ENCODE measurements around the gene CLHC1. TPM values are rescaled to one million over a fixed set of nuclear protein-coding genes. Genes with fewer than 3 reads are reported as not detected.

Gene CLHC1
- total RNA-seq, 1 experiment from 2014 or later = 3.9 TPM

- H3K4me3 ChIP-seq (ENCODE audit: low read length) = peak overlapping the region; percentile 79; the same call in 1 of the 2 replicates
- no peak for ATAC-seq
- H3K79me2 ChIP-seq (ENCODE audit: low read length) = peaks cover 8% of the 10 kb centered on the region
- no peaks in the 10 kb centered on the region for H3K27me3 ChIP-seq (ENCODE audit: low read length)
- no peak for DNase-seq
- no peak overlapping the region for H3K27ac ChIP-seq (ENCODE audit: low read length)
- H3K9me2 ChIP-seq (replicated peaks; ENCODE audit: low read length) = no peaks in the 10 kb centered on the region
- H3K9ac ChIP-seq (ENCODE audit: low read length) = no peak overlapping the region
- ChIA-PET CTCF (interaction anchor here (0.6 kb wide), 1 partner anchor 41 kb away, joined by 6 read pairs; no protein-coding TSS in a partner anchor), POLR2A (ENCODE audit: unreplicated experiment) (interaction anchor here (0.6 kb wide), 1 partner anchor 129 kb away, joined by 6 read pairs; no protein-coding TSS in a partner anchor)
- peaks cover 4% of the 10 kb centered on the region; the same call in 1 of the 2 replicates for H3K4me1 ChIP-seq (ENCODE audit: insufficient read depth, low read length)
- no peaks in the 10 kb centered on the region for H4K20me1 ChIP-seq (ENCODE audit: low read length)
- intact Hi-C loops (cut with micrococcal nuclease) = no loop called here
- TF ChIP-seq EZH2 (IDR thresholded peaks at IDR 0.05; ENCODE audit: low read length, unreplicated experiment) = no peak
- no peak for TF ChIP-seq EZH2phosphoT487 (IDR thresholded peaks at IDR 0.05; ENCODE audit: borderline replicate concordance, low read length)
- no peak for TF ChIP-seq CTCF (conservative IDR thresholded peaks at IDR 0.05; ENCODE audit: low read depth, low read length)
- no peaks in the 10 kb centered on the region for H3K9me3 ChIP-seq (ENCODE audit: low read length)
- no peaks in the 10 kb centered on the region for H3K36me3 ChIP-seq (ENCODE audit: low read depth, low read length)
- TSS peak; percentile 64 for BruUV-seq (replicated peaks)
- peak overlapping the region; percentile 87; the same call in 1 of the 2 replicates for H3K4me2 ChIP-seq (ENCODE audit: low read length)
- H2AFZ ChIP-seq (ENCODE audit: low read length) = peak overlapping the region; percentile 98; the same call in 1 of the 2 replicates
- no peaks in the 10 kb centered on the region for H3F3A ChIP-seq (ENCODE audit: low read length, unreplicated experiment)
These were observed 7.9 kb downstream of the CLHC1 start for GRCh38 chr2:55223958-55224760.

- Histone ChIP-seq H3K4me3 (ENCODE audit: low read length) (no peak overlapping the region), H3K27me3 (ENCODE audit: low read length) (no peaks in the 10 kb centered on the region), H3K27ac (ENCODE audit: low read length) (no peak overlapping the region), H3K9ac (ENCODE audit: low read length) (no peak overlapping the region), H2AFZ (ENCODE audit: low read length) (no peak overlapping the region), H3F3A (ENCODE audit: low read length, unreplicated experiment) (no peaks in the 10 kb centered on the region), H4K20me1 (ENCODE audit: low read length) (no peaks in the 10 kb centered on the region), H3K4me1 (ENCODE audit: insufficient read depth, low read length) (no peaks in the 10 kb centered on the region), H3K36me3 (ENCODE audit: low read depth, low read length) (no peaks in the 10 kb centered on the region), H3K4me2 (ENCODE audit: low read length) (no peak overlapping the region), H3K9me3 (ENCODE audit: low read length) (no peaks in the 10 kb centered on the region), H3K79me2 (ENCODE audit: low read length) (no peaks in the 10 kb centered on the region), H3K9me2 (replicated peaks; ENCODE audit: low read length) (no peaks in the 10 kb centered on the region)
- CTCF ChIA-PET = no interaction called here
- no peak for DNase-seq
- ATAC-seq = no peak
- no TSS peak for BruUV-seq (replicated peaks)
- intact Hi-C loops (cut with micrococcal nuclease) = no loop called here
- no peak for TF ChIP-seq EZH2 (IDR thresholded peaks at IDR 0.05; ENCODE audit: low read length, unreplicated experiment)
- POLR2A ChIA-PET (ENCODE audit: unreplicated experiment) = no interaction called here
These were observed 18.3 kb downstream of the CLHC1 start for GRCh38 chr2:55213822-55214221.

DNA sequence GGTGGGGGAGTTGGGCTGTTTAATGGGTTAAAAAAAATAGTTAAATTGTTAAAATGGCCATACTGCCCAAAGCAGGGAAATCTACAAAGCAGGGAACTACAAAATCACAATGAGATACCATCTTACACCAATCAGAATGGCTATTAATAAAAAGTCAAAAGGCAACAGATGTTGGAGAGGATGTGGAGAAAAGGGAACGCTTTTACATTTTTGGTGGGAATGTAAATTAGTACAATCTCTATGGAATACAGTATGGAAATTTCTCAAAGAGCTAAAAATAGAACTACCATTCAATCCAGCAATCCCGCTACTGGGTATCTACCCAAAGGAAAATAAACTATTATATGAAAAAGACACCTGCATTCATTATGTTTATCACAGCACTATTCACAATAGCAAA is 27.1 kb downstream of the CLHC1 start:
- ChIA-PET CTCF (no interaction called here), POLR2A (ENCODE audit: unreplicated experiment) (no interaction called here)
- H3F3A ChIP-seq (ENCODE audit: low read length, unreplicated experiment) = no peaks in the 10 kb centered on the region
- intact Hi-C loops (cut with micrococcal nuclease) = no loop called here
- H3K4me1 ChIP-seq (ENCODE audit: insufficient read depth, low read length) = no peaks in the 10 kb centered on the region
- no peaks in the 10 kb centered on the region for H3K79me2 ChIP-seq (ENCODE audit: low read length)
- no peak overlapping the region for H3K27ac ChIP-seq (ENCODE audit: low read length)
- no peak overlapping the region for H3K4me2 ChIP-seq (ENCODE audit: low read length)
- no peak for ATAC-seq
- no peak for DNase-seq
- no peak overlapping the region for H2AFZ ChIP-seq (ENCODE audit: low read length)
- no peaks in the 10 kb centered on the region for H4K20me1 ChIP-seq (ENCODE audit: low read length)
- no TSS peak for BruUV-seq (replicated peaks)
- no peaks in the 10 kb centered on the region; the same call in 1 of the 2 replicates for H3K36me3 ChIP-seq (ENCODE audit: low read depth, low read length)
- H3K9me2 ChIP-seq (replicated peaks; ENCODE audit: low read length) = no peaks in the 10 kb centered on the region
- H3K27me3 ChIP-seq (ENCODE audit: low read length) = no peaks in the 10 kb centered on the region
- no peak overlapping the region for H3K4me3 ChIP-seq (ENCODE audit: low read length)
- no peak overlapping the region for H3K9ac ChIP-seq (ENCODE audit: low read length)
- TF ChIP-seq EZH2 (IDR thresholded peaks at IDR 0.05; ENCODE audit: low read length, unreplicated experiment) (no peak), CTCF (conservative IDR thresholded peaks at IDR 0.05; ENCODE audit: low read depth, low read length) (no peak), EZH2phosphoT487 (IDR thresholded peaks at IDR 0.05; ENCODE audit: borderline replicate concordance, low read length) (no peak)
- no peaks in the 10 kb centered on the region for H3K9me3 ChIP-seq (ENCODE audit: low read length)

Data from PC-3 (cell line).